Lung (tissue), 12 donors: ENCODE data around the gene OR6N2. TPM values are rescaled to one million over a fixed set of nuclear protein-coding genes. Genes with fewer than 3 reads are reported as not detected.
A peak's percentile ranks its signal among the peaks of the same experiment; 100 is the strongest.

Experiments
- ATAC-seq: fragments of 200-7000 bp; cut with Tn5 transposase; one replicate; pipeline ENCODE4 v1.9.1; 2020; ENCODE audit warnings: moderate number of reproducible peaks; ENCODE audit not compliant: insufficient read depth, low FRiP score
- DNase-seq, 3 donors: peaks; one replicate each; pipeline ENCODE4 v3.0.0-alpha.2; 2013 to 2017
- H3K27ac ChIP-seq, 2 donors: one replicate each; pipeline ENCODE4 v1.5.1; 2013; ENCODE audit warnings: mild to moderate bottlenecking in 2 of 2, moderate library complexity in 2 of 2, control low read depth in 1 of 2, inconsistent platforms in 1 of 2, low read depth in 1 of 2, low read length in 1 of 2
- H3K27me3 ChIP-seq, 3 donors: one replicate each; pipeline ENCODE4 v1.5.1; 2013; ENCODE audit warnings: low read length in 2 of 3; ENCODE audit not compliant: control insufficient read depth in 3 of 3, insufficient read depth in 3 of 3
- H3K36me3 ChIP-seq, 4 donors: one replicate each; pipeline ENCODE4 v1.5.1; 2013; ENCODE audit warnings: low read length in 4 of 4, mild to moderate bottlenecking in 1 of 4, moderate library complexity in 1 of 4; ENCODE audit not compliant: control insufficient read depth in 4 of 4, insufficient read depth in 4 of 4
- H3K4me1 ChIP-seq, 5 donors: one replicate each; pipeline ENCODE4 v1.5.1; 2013; ENCODE audit warnings: low read length in 5 of 5, mild to moderate bottlenecking in 2 of 5, moderate library complexity in 1 of 5; ENCODE audit not compliant: control insufficient read depth in 5 of 5, insufficient read depth in 5 of 5
- H3K4me3 ChIP-seq: one replicate; pipeline ENCODE4 v1.5.1; 2013; ENCODE audit warnings: mild to moderate bottlenecking, control low read depth, moderate library complexity
- H3K9ac ChIP-seq, 2 donors: one replicate each; pipeline ENCODE4 v1.5.1; 2013; ENCODE audit warnings: low read length in 2 of 2, control low read depth in 1 of 2; ENCODE audit not compliant: insufficient read depth in 1 of 2
- H3K9me3 ChIP-seq, 4 donors: one replicate each; pipeline ENCODE4 v1.5.1; 2013; ENCODE audit warnings: low read length in 3 of 4, mild to moderate bottlenecking in 1 of 4, moderate library complexity in 1 of 4; ENCODE audit not compliant: control insufficient read depth in 4 of 4, insufficient read depth in 3 of 4
- CTCF ChIP-seq: IDR thresholded peaks from 2 replicates; pipeline ENCODE4 v1.5.1; 2012; ENCODE audit warnings: mild to moderate bottlenecking; ENCODE audit errors: control extremely low read depth, extremely low read depth
- WGBS, 2 donors: extraction: QIAGEN DNeasy Blood & Tissue Kit; methylation state at CpG; one replicate each; pipeline ENCODE4 v1.1.7; 2013; 5-methylcytosine and 5-hydroxymethylcytosine counted together
- polyA plus RNA-seq, 2 donors: library from polyadenylated mRNA; stranded (reverse); fragments of 200-250 nt; gene quantifications; one replicate each; pipeline ENCODE4 v1.2.1, GENCODE V29; 2013
- total RNA-seq, 2 donors: library from RNA; depleted of rRNA in 1 of 2; stranded (reverse); fragments of >200 nt in 1 of 2; gene quantifications; one replicate each; pipeline ENCODE4 v1.2.1, GENCODE V29; 2014 to 2021
- donor health status: control.
- donor health status: control.
- donor health status: Bipolar disorder and iron deficiency.
- donor health status: healthy.
- donor health status: DM: yes; HTN: yes; CAD: no.

OR6N2 gene
- total and polyA plus RNA-seq, 4 donors, result not detected

DNA sequence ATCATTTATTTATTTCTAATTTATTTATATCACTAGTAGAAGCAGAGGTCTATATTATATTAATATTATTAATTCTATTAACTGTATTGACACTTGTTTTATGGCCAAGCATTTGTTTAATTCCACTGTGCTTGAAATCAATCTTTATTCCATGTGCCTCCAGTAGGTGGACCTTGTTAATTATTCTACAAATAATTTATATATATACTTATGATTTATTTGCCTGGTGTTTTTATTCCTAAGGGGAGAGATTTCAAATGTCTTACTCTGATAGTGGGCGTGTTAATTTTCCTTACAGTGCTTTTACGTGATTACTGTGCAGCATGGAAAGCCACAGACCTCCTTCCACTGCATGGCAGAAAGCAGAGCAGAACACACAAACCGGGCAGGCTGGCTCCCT lies 17.5 kb upstream of the OR6N2 start:
- Histone ChIP-seq H3K4me3 (no peak overlapping the region), H3K4me1 (no peaks in the 10 kb centered on the region), H3K9me3 (no peaks in the 10 kb centered on the region), H3K27me3 (no peaks in the 10 kb centered on the region), H3K36me3 (no peaks in the 10 kb centered on the region), H3K9ac (no peak overlapping the region), H3K27ac (no peak overlapping the region)
- DNase-seq, result no peak
- no peak for TF ChIP-seq CTCF
- 74 to 83% methylated on average over 3 of the region's 3 CpGs for WGBS, 2 donors
- ATAC-seq, result no peak

DNA sequence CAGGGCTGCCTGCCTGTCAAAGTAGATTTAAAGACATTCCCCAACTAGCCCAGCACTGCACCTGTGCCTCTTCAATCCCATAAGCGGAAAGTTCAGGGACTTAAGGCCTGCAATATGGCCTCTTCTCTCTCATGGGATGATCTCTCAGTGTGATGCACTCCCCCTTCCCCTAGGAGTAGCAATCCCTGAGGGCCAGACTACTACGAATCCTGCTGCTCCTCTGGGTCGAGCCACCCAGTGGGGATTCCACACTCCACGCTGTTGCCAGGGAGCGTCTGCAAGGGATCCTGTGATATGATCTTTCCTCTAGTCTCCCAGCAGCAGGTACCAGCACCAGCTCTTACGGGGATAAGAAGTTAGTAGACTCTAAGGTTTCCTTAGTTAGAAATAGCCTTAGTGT lies 13.2 kb upstream of the OR6N2 start:
- H3K27me3 ChIP-seq, result no peaks in the 10 kb centered on the region
- ATAC-seq, result no peak
- no peak for DNase-seq
- no peak overlapping the region for H3K4me3 ChIP-seq
- no peaks in the 10 kb centered on the region for H3K36me3 ChIP-seq
- no peak for TF ChIP-seq CTCF
- peaks cover 0 to 2% (median 0%) of the 10 kb centered on the region in 4 donors for H3K9me3 ChIP-seq
- H3K4me1 ChIP-seq, result no peaks in the 10 kb centered on the region
- WGBS, 2 donors, result 75 to 78% methylated on average over 6 of the region's 6 CpGs
- no peak overlapping the region for H3K27ac ChIP-seq
- no peak overlapping the region for H3K9ac ChIP-seq

GRCh38 chr1:158793604-158794003 lies 12.6 kb upstream of the OR6N2 start:
- ATAC-seq, result no peak
- DNase-seq, result no peak
- no peaks in the 10 kb centered on the region for H3K27me3 ChIP-seq
- TF ChIP-seq CTCF, result peak; percentile 6
- no peak overlapping the region for H3K4me3 ChIP-seq
- peaks cover 0 to 2% (median 0%) of the 10 kb centered on the region in 4 donors for H3K9me3 ChIP-seq
- no peak overlapping the region for H3K27ac ChIP-seq
- H3K4me1 ChIP-seq, result no peaks in the 10 kb centered on the region
- no peak overlapping the region for H3K9ac ChIP-seq
- WGBS, 2 donors, result 83 to 87% methylated on average over 2 of the region's 2 CpGs
- H3K36me3 ChIP-seq, result no peaks in the 10 kb centered on the region
